GM23338 (cell line): ENCODE data around the gene USP20. TPM values are rescaled to one million over a fixed set of nuclear protein-coding genes. Genes with fewer than 3 reads are reported as not detected.

ENCODE experiments used
- ATAC-seq: fragments of 200-7000 bp; cut with Tn5 transposase; 3 replicates; pipeline ENCODE4 v1.9.1; 2020
- DNase-seq: peaks from one replicate; pipeline ENCODE4 v3.0.0-alpha.2; 2015; ENCODE audit warnings: low spot score
- H2AFZ ChIP-seq: fragments of 200-600 bp; sonication (generic); 2 replicates; pipeline ENCODE4 v1.8.0; 2016; ENCODE audit warnings: antibody characterized with exemption, mild to moderate bottlenecking, moderate library complexity
- H3F3A ChIP-seq: fragments of 200-600 bp; sonication (generic); replicated peaks from 2 replicates; pipeline ENCODE4 v1.8.0; 2017; ENCODE audit warnings: antibody characterized with exemption, mixed run types, low read depth
- H3K27ac ChIP-seq: fragments of 200-600 bp; sonication (generic); 2 replicates; pipeline ENCODE4 v1.6.1; 2016; ENCODE audit warnings: low read depth
- H3K27me3 ChIP-seq: fragments of 200-600 bp; sonication (generic); 2 replicates; pipeline ENCODE4 v1.8.0; 2016; ENCODE audit warnings: mild to moderate bottlenecking, mixed run types, moderate library complexity; ENCODE audit not compliant: insufficient read depth
- H3K36me3 ChIP-seq: fragments of 200-600 bp; sonication (generic); 2 replicates; pipeline ENCODE4 v1.8.0; 2016; ENCODE audit warnings: mild to moderate bottlenecking; ENCODE audit not compliant: insufficient read depth
- H3K4me1 ChIP-seq: fragments of 200-600 bp; sonication (generic); 2 replicates; pipeline ENCODE4 v1.8.0; 2016; ENCODE audit warnings: mild to moderate bottlenecking, moderate library complexity; ENCODE audit not compliant: insufficient read depth
- H3K4me2 ChIP-seq: fragments of 200-600 bp; sonication (generic); 2 replicates; pipeline ENCODE4 v1.7.1; 2017; ENCODE audit warnings: mixed run types
- H3K4me3 ChIP-seq: fragments of 200-600 bp; sonication (generic); 2 replicates; pipeline ENCODE4 v1.6.1; 2016; ENCODE audit warnings: mixed run types
- H3K79me2 ChIP-seq: fragments of 200-600 bp; sonication (generic); replicated peaks from 2 replicates; pipeline ENCODE4 v1.8.0; 2017; ENCODE audit warnings: mild to moderate bottlenecking; ENCODE audit not compliant: insufficient read depth
- H3K9me2 ChIP-seq: fragments of 200-600 bp; sonication (generic); 2 replicates; pipeline ENCODE4 v1.8.0; 2017; ENCODE audit not compliant: insufficient read depth
- H4K20me1 ChIP-seq: fragments of 200-600 bp; sonication (generic); replicated peaks from 2 replicates; pipeline ENCODE4 v1.8.0; 2017; ENCODE audit warnings: mild to moderate bottlenecking; ENCODE audit not compliant: insufficient read depth
- H3K27ac Mint-ChIP-seq: 2 replicates; pipeline ENCODE4 v1.8.0; 2020; ENCODE audit warnings: inconsistent platforms, mild to moderate bottlenecking, moderate library complexity, mixed read lengths
- H3K27me3 Mint-ChIP-seq: 3 replicates; pipeline ENCODE4 v1.8.0; 2022; ENCODE audit warnings: low read depth, mild to moderate bottlenecking, moderate library complexity, mixed read lengths, inconsistent platforms; ENCODE audit not compliant: insufficient read depth, poor library complexity
- H3K36me3 Mint-ChIP-seq: 3 replicates; pipeline ENCODE4 v1.8.0; 2021; ENCODE audit warnings: low read depth, mild to moderate bottlenecking, inconsistent platforms, moderate library complexity, mixed read lengths
- H3K4me1 Mint-ChIP-seq: 3 replicates; pipeline ENCODE4 v1.8.0; 2020; ENCODE audit warnings: mild to moderate bottlenecking, inconsistent platforms, mixed read lengths
- H3K4me3 Mint-ChIP-seq: 3 replicates; pipeline ENCODE4 v1.8.0; 2021; ENCODE audit warnings: moderate library complexity, mild to moderate bottlenecking, inconsistent platforms, mixed read lengths
- H3K9me3 Mint-ChIP-seq: 3 replicates; pipeline ENCODE4 v1.8.0; 2020; ENCODE audit warnings: moderate library complexity, mild to moderate bottlenecking, inconsistent platforms, mixed read lengths
- CREB1 ChIP-seq: fragments of 250-450 bp; sonication (Bioruptor Pico); IDR thresholded peaks from 2 replicates; pipeline ENCODE4 v1.5.0; 2020; ENCODE audit warnings: low read depth, mild to moderate bottlenecking, moderate library complexity
- CTCF ChIP-seq, 2 experiments: fragments of 200-600 bp in 1 of 2; sonication (generic) in 1 of 2; conservative IDR thresholded peaks; 2 replicates each; pipeline versions ENCODE4 v1.5.1 to v1.6.1; 2016 to 2017; ENCODE audit warnings: antibody characterized with exemption in 2 of 2, low read depth in 2 of 2, mild to moderate bottlenecking in 2 of 2, moderate library complexity in 1 of 2
- ETS1 ChIP-seq: IDR thresholded peaks from 2 replicates; pipeline ENCODE4 v1.6.1; 2016; ENCODE audit warnings: antibody characterized with exemption
- EZH2 ChIP-seq: fragments of 200-600 bp; sonication (generic); IDR thresholded peaks from one replicate; pipeline ENCODE4 v1.8.0; 2017; ENCODE audit warnings: antibody characterized with exemption, mild to moderate bottlenecking, low read depth; ENCODE audit not compliant: unreplicated experiment
- EZH2phosphoT487 ChIP-seq: fragments of 200-600 bp; sonication (generic); IDR thresholded peaks from one replicate; pipeline ENCODE4 v1.8.1; 2018; ENCODE audit warnings: antibody characterized with exemption; ENCODE audit not compliant: unreplicated experiment
- JUNB ChIP-seq: IDR thresholded peaks from one replicate; pipeline ENCODE4 v1.6.1; 2016; ENCODE audit warnings: antibody characterized with exemption; ENCODE audit not compliant: unreplicated experiment
- NANOG ChIP-seq: IDR thresholded peaks from 2 replicates; pipeline ENCODE4 v1.6.1; 2016; ENCODE audit warnings: antibody characterized with exemption, borderline replicate concordance
- POLR2AphosphoS5 ChIP-seq: IDR thresholded peaks from 2 replicates; pipeline ENCODE4 v1.6.1; 2016; ENCODE audit warnings: antibody characterized with exemption, low read depth
- REST ChIP-seq: IDR thresholded peaks from one replicate; pipeline ENCODE4 v1.6.1; 2018; ENCODE audit warnings: antibody characterized with exemption; ENCODE audit not compliant: unreplicated experiment
- STAT1 ChIP-seq: IDR thresholded peaks from one replicate; pipeline ENCODE4 v1.6.1; 2016; ENCODE audit warnings: antibody characterized with exemption; ENCODE audit not compliant: unreplicated experiment
- ZNF114 ChIP-seq: fragments of 250-450 bp; sonication (Bioruptor Pico); IDR thresholded peaks from 2 replicates; pipeline ENCODE4 v1.5.0; 2020; ENCODE audit warnings: mild to moderate bottlenecking, moderate library complexity
- ZNF331 ChIP-seq: fragments of 250-450 bp; sonication (Bioruptor Pico); IDR thresholded peaks from 2 replicates; pipeline ENCODE4 v1.5.0; 2020; ENCODE audit warnings: low read depth, mild to moderate bottlenecking, moderate library complexity
- ZNF462 ChIP-seq: fragments of 250-450 bp; sonication (Bioruptor Pico); IDR thresholded peaks from 2 replicates; pipeline ENCODE4 v1.5.0; 2020; ENCODE audit warnings: mild to moderate bottlenecking, moderate library complexity
- long read RNA-seq: library from polyadenylated mRNA; unstranded; transcript quantifications from one replicate; pipeline ENCODE4 v2.0.0, GENCODE V29; 2020; ENCODE audit not compliant: unreplicated experiment
- polyA plus RNA-seq: library from polyadenylated mRNA; unstranded; fragments of >200 nt; fragmentation: Nextera tagmentation; extraction: Ambion mirVana; gene quantifications from 2 replicates; pipeline ENCODE4 v1.2.1, GENCODE V29; 2016
- total RNA-seq: library from RNA; depleted of rRNA; stranded (reverse); fragments of >200 nt; shearing (Covaris generic); gene quantifications from 2 replicates; pipeline ENCODE4 v1.2.3, GENCODE V29; 2014; rRNA removed

The USP20 gene
- total RNA-seq (12.0 and 13.0 TPM in 2 replicates), polyA plus RNA-seq (9.9 and 10.4 TPM in 2 replicates)
- long read RNA-seq, partial matches to known transcripts: 2 of 3 reads
- long read RNA-seq, other reads (novel, unspliced or antisense): 1 of 3 reads

- H3K27ac ChIP-seq: peak within 1 kb of the TSS; percentile 80
- DNase-seq: peak; percentile 99
- Mint-ChIP-seq H3K4me3 (peak within 1 kb of the TSS; percentile 98), H3K36me3 (peaks cover 22% of the 10 kb centered on the region), H3K27ac (peak within 1 kb of the TSS; percentile 95), H3K9me3 (no peaks in the 10 kb centered on the region; the same call in 2 of the 3 replicates), H3K4me1 (peaks cover 47% of the 10 kb centered on the region), H3K27me3 (peaks cover 11% of the 10 kb centered on the region)
- peaks cover 11% of the 10 kb centered on the region for H3K79me2 ChIP-seq
- H2AFZ ChIP-seq: peak within 1 kb of the TSS; percentile 97
- H3K4me1 ChIP-seq: peaks cover 36% of the 10 kb centered on the region
- H3K4me3 ChIP-seq: peak within 1 kb of the TSS; percentile 97
- TF ChIP-seq STAT1 (no peak), EZH2phosphoT487 (no peak), NANOG (no peak), REST (no peak), EZH2 (no peak), ZNF331 (CRISPR knock-in tag) (no peak), CTCF (conservative IDR thresholded peaks at IDR 0.05; ENCODE audit: low read depth in 2 of 2) (no peak), JUNB (no peak), POLR2AphosphoS5 (peak; percentile 90), CREB1 (CRISPR knock-in tag) (peak; percentile 96), ETS1 (peak; percentile 74; the same call in 1 of the 2 replicates), ZNF462 (no peak), ZNF114 (CRISPR knock-in tag) (no peak)
- peak; percentile 95 for ATAC-seq
- H3F3A ChIP-seq: peaks cover 9% of the 10 kb centered on the region; the same call in 1 of the 2 replicates
- peaks cover 20% of the 10 kb centered on the region for H3K36me3 ChIP-seq
- no peaks in the 10 kb centered on the region for H4K20me1 ChIP-seq
- no peaks in the 10 kb centered on the region for H3K27me3 ChIP-seq
- peak within 1 kb of the TSS; percentile 99 for H3K4me2 ChIP-seq
- no peaks in the 10 kb centered on the region for H3K9me2 ChIP-seq
Observed at GRCh38 chr9:129835128-129835859, at the start of gene USP20, which contains the start of gene C9orf78. TSS of gene USP20 (plus strand) at chr9:129835458. CDS start at chr9:129852556, 17,098 bp downstream. TSS of gene C9orf78 (minus strand) at chr9:129835275. CDS start at chr9:129835221, 54 bp downstream.
